Omental fat pad (tissue), 4 donors: Measurements from ENCODE around the gene PPM1A. TPM values are rescaled to one million over a fixed set of nuclear protein-coding genes. Genes with fewer than 3 reads are reported as not detected.

ENCODE experiments used
- ATAC-seq: fragments of 150-250 bp; one replicate; pipeline ENCODE4 v1.9.1; 2016; ENCODE audit warnings: mild to moderate bottlenecking, moderate library complexity; ENCODE audit not compliant: low FRiP score
- DNase-seq: peaks from one replicate; pipeline ENCODE4 v3.0.0-alpha.2; 2019; ENCODE audit warnings: low spot score
- CTCF ChIP-seq, 3 donors: fragments of 450-650 bp; IDR thresholded peaks; one replicate each; pipeline ENCODE4 v1.5.1; 2016 to 2017; ENCODE audit warnings: antibody characterized with exemption in 3 of 3, mild to moderate bottlenecking in 3 of 3, moderate library complexity in 2 of 3
- total RNA-seq, 4 donors: library from RNA; depleted of rRNA; stranded (reverse); fragments of >200 nt; gene quantifications; one replicate each; pipeline ENCODE4 v1.1.0, GENCODE V29; 2016

The PPM1A gene
- total RNA-seq, 4 donors from 2014 or later, result 37.2 to 53.8 (median 38.9) TPM

GRCh38 chr14:60215520-60216420, 33.3 kb upstream of the PPM1A start:
- DNase-seq (no peak), ATAC-seq (no peak)
- no peak for TF ChIP-seq CTCF (IDR thresholded peaks at IDR 0.05)

- DNase-seq, result no peak
- no peak for ATAC-seq
- no peak for TF ChIP-seq CTCF (IDR thresholded peaks at IDR 0.05)
These were observed 31.3 kb upstream of the PPM1A start for GRCh38 chr14:60217713-60218112.

GRCh38 chr14:60220084-60220483, 28.9 kb upstream of the PPM1A start:
- DNase-seq (no peak), ATAC-seq (no peak)
- TF ChIP-seq CTCF (IDR thresholded peaks at IDR 0.05), result no peak

GRCh38 chr14:60220917-60221316, 28.1 kb upstream of the PPM1A start:
- DNase-seq (no peak), ATAC-seq (no peak)
- TF ChIP-seq CTCF (IDR thresholded peaks at IDR 0.05), result no peak

GRCh38 chr14:60221457-60221856, 27.6 kb upstream of the PPM1A start:
- no peak for TF ChIP-seq CTCF (IDR thresholded peaks at IDR 0.05)
- no peak for ATAC-seq
- no peak for DNase-seq

DNA sequence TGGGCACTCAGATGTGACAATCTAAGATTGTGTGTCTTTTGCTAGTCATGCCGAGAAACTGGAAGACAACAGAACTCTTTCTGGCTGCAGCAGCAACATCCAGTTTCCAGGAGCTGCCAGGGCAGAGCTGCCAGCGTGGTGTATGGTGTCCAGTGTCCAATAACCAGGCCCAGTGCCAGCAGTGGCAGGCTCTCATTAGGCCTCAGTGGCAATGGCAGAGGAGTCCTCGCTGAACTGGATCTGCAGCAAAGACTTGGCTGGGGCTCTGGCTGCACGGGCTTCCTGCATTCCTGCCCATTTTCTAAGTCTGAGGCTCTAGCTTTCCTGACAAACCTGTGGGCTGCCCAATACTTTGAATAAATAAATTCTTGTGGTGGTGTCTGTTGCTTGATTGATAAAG, 26.2 kb upstream of the PPM1A start:
- DNase-seq (no peak), ATAC-seq (no peak)
- no peak for TF ChIP-seq CTCF (IDR thresholded peaks at IDR 0.05)

GRCh38 chr14:60225265-60225664, 23.8 kb upstream of the PPM1A start:
- DNase-seq (no peak), ATAC-seq (no peak)
- no peak for TF ChIP-seq CTCF (IDR thresholded peaks at IDR 0.05)
